ENCODE data around the gene RAB3GAP2. TPM values are rescaled to one million over a fixed set of nuclear protein-coding genes. Genes with fewer than 3 reads are reported as not detected.
"Not testable (repeated sequence)": the region's sequence is repeated elsewhere in the genome, so short reads cannot be mapped to it uniquely, and the experiment has no call there.

Gene RAB3GAP2
- total RNA-seq, 1 experiment from 2014 or later = 16.7 TPM

DNA sequence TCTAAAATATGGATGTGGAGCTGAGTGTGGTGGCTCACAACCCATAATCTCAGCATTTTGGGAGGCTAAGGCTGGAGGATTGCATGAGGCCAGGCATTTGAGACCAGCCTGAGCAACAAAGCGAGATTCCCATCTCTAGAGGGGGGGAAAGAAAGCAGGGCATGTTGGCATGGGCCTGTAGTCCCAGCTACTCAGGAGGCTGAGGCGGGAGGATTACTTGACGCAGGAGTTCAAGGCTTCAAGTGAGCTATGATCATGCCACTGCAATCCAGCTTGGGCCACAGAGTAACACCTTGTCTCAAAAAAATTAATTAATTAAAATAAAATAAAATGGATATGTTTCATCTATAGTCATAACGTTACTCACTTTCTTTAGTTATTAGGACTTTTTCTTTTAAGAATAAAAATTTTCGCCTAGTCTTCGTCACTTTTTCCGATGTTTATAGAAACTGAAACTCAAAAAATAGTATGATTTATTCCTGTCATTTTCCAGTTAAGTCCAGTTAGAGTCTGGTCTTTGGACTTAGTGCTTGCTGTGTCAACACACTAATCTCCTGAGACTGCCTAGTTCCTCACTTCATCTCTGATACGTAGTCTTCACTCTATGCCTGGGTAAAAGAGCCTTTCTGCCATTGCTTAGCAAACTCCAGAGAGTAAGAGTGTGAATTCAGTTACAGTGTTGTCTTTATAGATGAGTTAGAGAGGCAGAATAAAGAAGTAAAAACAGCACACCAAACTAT is 150.3 kb downstream of the RAB3GAP2 start:
- H3K4me3 ChIP-seq = no peak overlapping the region
- no peak for DNase-seq (ENCODE audit: low read depth in 1 of 2, low spot score in 2 of 2)
- no peak overlapping the region for H3K27ac ChIP-seq
- no peaks in the 10 kb centered on the region for H3K27me3 ChIP-seq (replicated peaks)
- H3K36me3 ChIP-seq = peaks cover 26% of the 10 kb centered on the region
- H3K9me3 ChIP-seq (replicated peaks) = no peaks in the 10 kb centered on the region
- no peaks in the 10 kb centered on the region for H3K4me1 ChIP-seq (replicated peaks)

DNA sequence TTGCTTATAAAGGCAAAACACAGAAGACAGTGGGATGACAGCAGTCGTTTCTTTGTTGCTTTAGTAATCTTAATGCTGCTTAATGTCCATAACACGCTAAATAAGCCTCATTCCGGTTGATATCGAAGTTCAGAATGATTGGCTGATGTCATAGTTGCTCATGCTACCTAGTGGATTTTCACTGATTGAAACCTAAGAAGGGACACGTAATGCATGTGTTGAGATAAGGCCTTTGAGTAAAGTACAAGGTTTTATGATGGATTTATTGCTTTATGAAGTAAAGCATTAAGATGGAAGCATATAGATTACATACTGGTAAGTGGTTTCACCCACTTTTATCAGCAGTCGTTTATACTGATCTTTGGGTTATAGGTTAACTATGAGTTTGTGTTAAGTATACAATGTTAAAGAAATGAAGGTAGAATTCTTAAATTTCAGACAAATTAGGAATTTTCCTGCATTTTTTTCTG is 153.2 kb downstream of the RAB3GAP2 start:
- peaks cover 34% of the 10 kb centered on the region for H3K36me3 ChIP-seq
- no peak overlapping the region for H3K27ac ChIP-seq
- no peak for DNase-seq (ENCODE audit: low read depth in 1 of 2, low spot score in 2 of 2)
- H3K4me1 ChIP-seq (replicated peaks) = no peaks in the 10 kb centered on the region
- no peaks in the 10 kb centered on the region for H3K9me3 ChIP-seq (replicated peaks)
- no peak overlapping the region for H3K4me3 ChIP-seq
- H3K27me3 ChIP-seq (replicated peaks) = no peaks in the 10 kb centered on the region

DNA sequence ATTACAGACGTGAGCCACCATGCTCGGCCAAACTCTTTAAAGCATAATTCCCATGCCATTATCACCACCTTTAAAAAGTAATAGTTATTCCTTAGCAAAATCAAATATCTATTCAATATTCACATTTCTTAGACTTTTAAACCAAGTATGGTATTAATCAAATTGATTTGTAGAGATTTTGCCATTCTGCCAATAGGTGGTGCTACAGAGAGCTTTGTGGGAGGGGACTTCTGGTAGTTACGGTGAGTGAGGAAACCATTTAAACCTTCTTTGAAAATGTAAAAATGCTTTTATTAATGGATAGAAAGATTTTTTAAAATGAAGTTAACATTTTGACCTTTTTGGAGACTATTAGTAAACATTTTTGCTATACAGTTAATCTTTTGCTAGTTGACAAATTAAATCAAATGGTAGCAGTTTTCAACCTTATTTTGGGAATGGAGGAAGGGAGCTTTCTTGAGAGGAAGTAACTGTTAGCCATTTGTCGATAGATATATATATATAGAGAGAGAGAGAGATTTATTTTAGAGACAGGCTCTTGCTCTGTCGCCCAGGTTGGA is 159.0 kb downstream of the RAB3GAP2 start:
- H3K4me1 ChIP-seq (replicated peaks) = no peaks in the 10 kb centered on the region
- H3K27me3 ChIP-seq (replicated peaks) = no peaks in the 10 kb centered on the region
- no peak overlapping the region for H3K27ac ChIP-seq
- H3K36me3 ChIP-seq = peaks cover 68% of the 10 kb centered on the region
- no peak for DNase-seq (ENCODE audit: low read depth in 1 of 2, low spot score in 2 of 2)
- no peak overlapping the region for H3K4me3 ChIP-seq
- H3K9me3 ChIP-seq (replicated peaks) = no peaks in the 10 kb centered on the region

DNA sequence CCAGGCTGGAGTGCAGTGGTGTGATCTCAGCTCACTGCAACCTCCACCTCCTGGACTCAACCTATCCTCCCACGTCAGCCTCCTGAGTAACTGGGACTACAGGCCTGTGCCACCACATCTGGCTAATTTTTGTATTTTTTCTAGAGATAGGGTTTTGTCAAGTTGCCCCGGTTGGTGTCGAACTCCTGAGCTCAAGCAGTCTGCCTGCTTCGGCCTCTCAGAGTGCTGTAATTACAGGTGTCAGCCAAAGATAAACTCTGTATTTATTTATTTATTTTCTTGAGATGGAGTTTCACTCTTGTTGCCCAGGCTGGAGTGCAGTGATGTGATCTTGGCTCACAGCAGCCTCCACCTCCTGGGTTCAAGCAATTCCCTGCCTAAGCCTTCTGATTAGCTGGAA is 159.7 kb downstream of the RAB3GAP2 start:
- not testable (repeated sequence) for H3K27ac ChIP-seq; DNase-seq (ENCODE audit: low read depth in 1 of 2, low spot score in 2 of 2); H3K4me3 ChIP-seq; H3K4me1 ChIP-seq (replicated peaks); H3K27me3 ChIP-seq (replicated peaks); H3K9me3 ChIP-seq (replicated peaks)
- peaks cover 67% of the 10 kb centered on the region for H3K36me3 ChIP-seq

DNA sequence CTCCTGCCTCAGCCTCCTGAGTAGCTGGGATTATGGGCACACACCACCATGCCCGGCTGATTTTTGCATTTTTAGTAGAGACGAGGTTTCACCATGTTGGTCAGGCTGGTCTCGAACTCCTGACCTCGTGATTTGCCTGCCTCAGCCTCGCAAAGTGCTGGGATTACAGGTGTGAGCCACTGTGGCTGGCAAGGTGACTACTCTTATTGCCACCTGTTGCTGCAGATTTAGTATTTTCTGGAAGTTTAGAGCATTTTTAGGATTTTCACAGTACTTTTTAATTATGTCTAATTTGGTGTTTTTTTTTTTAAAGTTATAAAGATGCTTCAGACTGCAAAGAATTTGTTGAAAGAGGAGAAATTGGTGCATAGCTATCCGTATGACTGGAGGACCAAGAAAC is 161.8 kb downstream of the RAB3GAP2 start:
- not testable (repeated sequence) for H3K9me3 ChIP-seq (replicated peaks); H3K27me3 ChIP-seq (replicated peaks); H3K27ac ChIP-seq; DNase-seq (ENCODE audit: low read depth in 1 of 2, low spot score in 2 of 2); H3K4me1 ChIP-seq (replicated peaks); H3K4me3 ChIP-seq
- peaks cover 70% of the 10 kb centered on the region for H3K36me3 ChIP-seq

DNA sequence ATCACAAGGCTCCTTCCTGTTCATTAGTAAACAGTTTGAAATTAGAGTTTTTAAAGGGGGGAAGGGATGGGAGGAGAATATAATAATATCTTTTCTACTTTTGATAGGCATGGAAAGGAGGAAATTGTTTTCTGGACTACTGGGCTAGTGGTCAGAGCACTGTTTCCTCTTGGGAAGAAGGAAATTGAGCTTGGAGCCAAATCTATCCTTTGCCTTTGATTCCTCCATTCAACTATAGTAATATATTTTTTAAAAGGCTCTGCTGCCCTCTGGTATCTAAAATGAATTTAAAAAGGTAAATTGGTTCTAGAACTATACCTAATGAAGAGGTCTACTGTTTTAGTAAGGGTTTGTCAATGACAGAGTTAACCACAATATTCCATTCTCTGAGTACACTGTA is 172.4 kb downstream of the RAB3GAP2 start:
- peaks cover 79% of the 10 kb centered on the region for H3K36me3 ChIP-seq
- no peak for DNase-seq (ENCODE audit: low read depth in 1 of 2, low spot score in 2 of 2)
- no peak overlapping the region for H3K4me3 ChIP-seq
- H3K9me3 ChIP-seq (replicated peaks) = no peaks in the 10 kb centered on the region
- no peaks in the 10 kb centered on the region; the same call in 1 of the 2 replicates for H3K27me3 ChIP-seq (replicated peaks)
- H3K4me1 ChIP-seq (replicated peaks) = no peaks in the 10 kb centered on the region; the same call in 1 of the 2 replicates
- H3K27ac ChIP-seq = no peak overlapping the region

Other genes starting within 250 kb of the RAB3GAP2 start
- 46.5 and 54.5 TPM in 2 replicates for gene EPRS1, start 225.9 kb downstream of the RAB3GAP2 start, total RNA-seq (2014; rRNA removed; shearing (Covaris generic))
- 36.9 and 37.2 TPM in 2 replicates for gene BPNT1, start 182.7 kb downstream of the RAB3GAP2 start, total RNA-seq (2014; rRNA removed; shearing (Covaris generic))
- gene IARS2, start 178.3 kb downstream of the RAB3GAP2 start, total RNA-seq (2014; rRNA removed; shearing (Covaris generic)) = 82.9 and 103 TPM in 2 replicates

All from SJSA1 (cell line).